Gastroesophageal sphincter (tissue), 3 donors: ENCODE results near the gene TECPR1.

Experiments
- EP300 ChIP-seq: sonication (generic); formaldehyde crosslinking; IDR thresholded peaks from one replicate; pipeline ENCODE4 v1.6.1; 2017; ENCODE audit warnings: antibody characterized with exemption, mild to moderate bottlenecking
- POLR2A ChIP-seq, 2 donors: fragments of 450-650 bp; IDR thresholded peaks; one replicate each; pipeline ENCODE4 v1.6.1; 2017; ENCODE audit warnings: antibody characterized with exemption in 2 of 2, mild to moderate bottlenecking in 2 of 2, moderate library complexity in 1 of 2
- TF ChIP-seq, protein P1 (sequence below), 4 experiments: fragments of 200-600 bp in 2 of 4; fragments of 450-650 bp in 2 of 4; sonication (generic) in 1 of 4; IDR thresholded peaks; one replicate each; pipeline ENCODE4 v1.5.1; 2017 to 2019; ENCODE audit warnings: antibody characterized with exemption in 4 of 4, mild to moderate bottlenecking in 2 of 4, moderate library complexity in 2 of 4

DNA sequence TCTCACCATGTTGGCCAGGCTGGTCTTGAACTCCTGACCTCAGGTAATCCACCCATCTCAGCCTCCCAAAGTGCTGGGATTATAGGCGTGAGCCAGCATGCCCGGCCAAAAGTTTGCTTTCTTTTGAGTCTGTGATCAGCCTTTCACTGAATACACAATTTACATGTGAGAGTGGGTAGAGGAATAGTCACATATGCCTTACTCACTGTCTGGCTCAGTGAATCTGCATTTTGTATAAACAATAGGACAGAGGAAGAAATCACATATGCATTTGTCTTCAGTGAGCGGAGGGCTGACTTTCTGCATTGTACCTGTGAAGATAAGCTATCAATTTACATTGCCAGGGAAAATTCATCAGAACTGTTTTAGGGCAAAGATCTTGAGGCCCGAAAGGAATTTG is 2.5 kb upstream of the TECPR1 start:
- TF ChIP-seq, protein P1, sequence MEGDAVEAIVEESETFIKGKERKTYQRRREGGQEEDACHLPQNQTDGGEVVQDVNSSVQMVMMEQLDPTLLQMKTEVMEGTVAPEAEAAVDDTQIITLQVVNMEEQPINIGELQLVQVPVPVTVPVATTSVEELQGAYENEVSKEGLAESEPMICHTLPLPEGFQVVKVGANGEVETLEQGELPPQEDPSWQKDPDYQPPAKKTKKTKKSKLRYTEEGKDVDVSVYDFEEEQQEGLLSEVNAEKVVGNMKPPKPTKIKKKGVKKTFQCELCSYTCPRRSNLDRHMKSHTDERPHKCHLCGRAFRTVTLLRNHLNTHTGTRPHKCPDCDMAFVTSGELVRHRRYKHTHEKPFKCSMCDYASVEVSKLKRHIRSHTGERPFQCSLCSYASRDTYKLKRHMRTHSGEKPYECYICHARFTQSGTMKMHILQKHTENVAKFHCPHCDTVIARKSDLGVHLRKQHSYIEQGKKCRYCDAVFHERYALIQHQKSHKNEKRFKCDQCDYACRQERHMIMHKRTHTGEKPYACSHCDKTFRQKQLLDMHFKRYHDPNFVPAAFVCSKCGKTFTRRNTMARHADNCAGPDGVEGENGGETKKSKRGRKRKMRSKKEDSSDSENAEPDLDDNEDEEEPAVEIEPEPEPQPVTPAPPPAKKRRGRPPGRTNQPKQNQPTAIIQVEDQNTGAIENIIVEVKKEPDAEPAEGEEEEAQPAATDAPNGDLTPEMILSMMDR (IDR thresholded peaks at IDR 0.05), result no peak
- TF ChIP-seq POLR2A (IDR thresholded peaks at IDR 0.05) (no peak), EP300 (no peak)
